ENCODE data around the gene RGS6. TPM values are rescaled to one million over a fixed set of nuclear protein-coding genes. Genes with fewer than 3 reads are reported as not detected.

The RGS6 gene
- total and polyA plus RNA-seq, 7 donors = 0.19 to 1.6 (median 0.42) TPM

- intact Hi-C loops (cut with DNase I) = no loop called here
These were observed 35.5 kb downstream of the RGS6 start for GRCh38 chr14:71967704-71968103.

GRCh38 chr14:71970272-71970671 lies 38.0 kb downstream of the RGS6 start:
- intact Hi-C loops (cut with DNase I) = no loop called here
- no peak for ATAC-seq

More at GRCh38 chr14:71967704-71968103, 35.5 kb downstream of the RGS6 start:
- Histone ChIP-seq H3K4me3 (no peak overlapping the region), H3K36me3 (ENCODE audit: insufficient read depth in 1 of 2, low read depth in 1 of 2) (no peaks in the 10 kb centered on the region), H3K27me3 (ENCODE audit: insufficient read depth in 3 of 3, low read length in 2 of 3) (no peaks in the 10 kb centered on the region), H3K4me1 (no peaks in the 10 kb centered on the region), H3K27ac (no peak overlapping the region), H3K9me3 (no peaks in the 10 kb centered on the region)
- ATAC-seq (no peak), DNase-seq (no peak)
- TF ChIP-seq CTCF (IDR thresholded peaks at IDR 0.05) = no peak
- WGBS, 3 donors = 55 to 87% (median 84%) methylated on average over 1 of the region's 1 CpG

GRCh38 chr14:71985538-71986189 lies 53.4 kb downstream of the RGS6 start:
- Histone ChIP-seq H3K9me3 (no peaks in the 10 kb centered on the region), H3K4me1 (no peaks in the 10 kb centered on the region), H3K27me3 (ENCODE audit: insufficient read depth in 3 of 3, low read length in 2 of 3) (no peaks in the 10 kb centered on the region), H3K36me3 (ENCODE audit: insufficient read depth in 1 of 2, low read depth in 1 of 2) (no peaks in the 10 kb centered on the region), H3K27ac (no peak overlapping the region), H3K4me3 (no peak overlapping the region)
- no peak for TF ChIP-seq CTCF (IDR thresholded peaks at IDR 0.05)
- no peak for DNase-seq
- no peak for ATAC-seq
- intact Hi-C loops (cut with DNase I) = no loop called here
- whole genome bisulfite sequencing, 3 donors = 22 to 28% (median 23%) methylated on average over 3 of the region's 3 CpGs

More at GRCh38 chr14:71970272-71970671, 38.0 kb downstream of the RGS6 start:
- no peak for DNase-seq
- no peak overlapping the region for H3K4me3 ChIP-seq
- H3K27ac ChIP-seq = no peak overlapping the region
- WGBS, 3 donors = 41 to 62% (median 49%) methylated on average over 3 of the region's 3 CpGs
- no peaks in the 10 kb centered on the region for H3K36me3 ChIP-seq (ENCODE audit: insufficient read depth in 1 of 2, low read depth in 1 of 2)
- H3K27me3 ChIP-seq (ENCODE audit: insufficient read depth in 3 of 3, low read length in 2 of 3) = no peaks in the 10 kb centered on the region
- H3K9me3 ChIP-seq = no peaks in the 10 kb centered on the region
- TF ChIP-seq CTCF (IDR thresholded peaks at IDR 0.05) = no peak
- H3K4me1 ChIP-seq = no peaks in the 10 kb centered on the region

- WGBS, 3 donors = 81 to 82% (median 82%) methylated on average over 5 of the region's 5 CpGs
- Histone ChIP-seq H3K27ac (no peak overlapping the region), H3K9me3 (no peaks in the 10 kb centered on the region), H3K27me3 (ENCODE audit: insufficient read depth in 3 of 3, low read length in 2 of 3) (no peaks in the 10 kb centered on the region), H3K4me1 (no peaks in the 10 kb centered on the region), H3K4me3 (no peak overlapping the region), H3K36me3 (ENCODE audit: insufficient read depth in 1 of 2, low read depth in 1 of 2) (no peaks in the 10 kb centered on the region)
- intact Hi-C loops (cut with DNase I) = no loop called here
- ATAC-seq (no peak), DNase-seq (no peak)
- no peak for TF ChIP-seq CTCF (IDR thresholded peaks at IDR 0.05)
These were observed 56.2 kb downstream of the RGS6 start for GRCh38 chr14:71988476-71988875.

- Histone ChIP-seq H3K27me3 (ENCODE audit: insufficient read depth in 3 of 3, low read length in 2 of 3) (no peaks in the 10 kb centered on the region), H3K4me3 (no peak overlapping the region), H3K36me3 (ENCODE audit: insufficient read depth in 1 of 2, low read depth in 1 of 2) (no peaks in the 10 kb centered on the region), H3K27ac (no peak overlapping the region), H3K4me1 (no peaks in the 10 kb centered on the region), H3K9me3 (no peaks in the 10 kb centered on the region)
- WGBS, 3 donors = 74 to 84% (median 79%) methylated on average over 3 of the region's 3 CpGs
- intact Hi-C loops (cut with DNase I) = no loop called here
- TF ChIP-seq CTCF (IDR thresholded peaks at IDR 0.05) = no peak
- ATAC-seq = no peak
- DNase-seq = no peak
These were observed 56.7 kb downstream of the RGS6 start for GRCh38 chr14:71988939-71989338.
